ENCODE measurements around the gene ELL3. TPM values are rescaled to one million over a fixed set of nuclear protein-coding genes. Genes with fewer than 3 reads are reported as not detected.
"Not testable (repeated sequence)": the region's sequence is repeated elsewhere in the genome, so short reads cannot be mapped to it uniquely, and the experiment has no call there.

The ELL3 gene
- 1.3 and 2.7 TPM in 2 replicates for total RNA-seq
- long read RNA-seq, partial matches to known transcripts, result 0 of 4 reads
- long read RNA-seq, other reads (novel, unspliced or antisense), result 0 of 4 reads

GRCh38 chr15:43776718-43777266 is at the start of gene ELL3:
Gene ELL3, minus strand, starts transcription at chr15:43776966. Its CDS starts 65 bp downstream, at chr15:43776901.
- peaks cover 23% of the 10 kb centered on the region for H3K27me3 Mint-ChIP-seq (ENCODE audit: low read depth)
- no peaks in the 10 kb centered on the region for H3K9me3 Mint-ChIP-seq
- TF ChIP-seq CTCF (conservative IDR thresholded peaks at IDR 0.05), result no peak
- H3K36me3 Mint-ChIP-seq (ENCODE audit: low read depth), result peaks cover 4% of the 10 kb centered on the region
- peaks cover 8% of the 10 kb centered on the region for H3K4me1 Mint-ChIP-seq
- peak within 1 kb of the TSS; percentile 89 for H3K4me3 Mint-ChIP-seq
- peak; percentile 36 for DNase-seq (ENCODE audit: low read depth, low spot score)
- peak within 1 kb of the TSS; percentile 50 for H3K27ac Mint-ChIP-seq (ENCODE audit: unreplicated experiment)

- Mint-ChIP-seq H3K27ac (ENCODE audit: unreplicated experiment) (peak overlapping the region; percentile 35), H3K4me1 (peaks cover 44% of the 10 kb centered on the region), H3K4me3 (peak overlapping the region; percentile 96)
Measured at GRCh38 chr15:43826029-43826507, 49.3 kb upstream of the ELL3 start.

GRCh38 chr15:43825305-43825704 is 48.5 kb upstream of the ELL3 start:
- peak overlapping the region; percentile 96 for H3K4me3 Mint-ChIP-seq

More at GRCh38 chr15:43826029-43826507, 49.3 kb upstream of the ELL3 start:
- DNase-seq (ENCODE audit: low read depth, low spot score), result no peak
- Mint-ChIP-seq H3K27me3 (ENCODE audit: low read depth) (no peaks in the 10 kb centered on the region), H3K36me3 (ENCODE audit: low read depth) (peaks cover 9% of the 10 kb centered on the region), H3K9me3 (peaks cover 5% of the 10 kb centered on the region)
- no peak for TF ChIP-seq CTCF (conservative IDR thresholded peaks at IDR 0.05)

GRCh38 chr15:43824302-43825246 is 47.8 kb upstream of the ELL3 start, which contains the start of gene MFAP1:
Gene MFAP1, minus strand, starts transcription at chr15:43824690. Its CDS starts 121 bp downstream, at chr15:43824569.
- Mint-ChIP-seq H3K36me3 (ENCODE audit: low read depth) (peaks cover 9% of the 10 kb centered on the region), H3K9me3 (peaks cover 5% of the 10 kb centered on the region), H3K27ac (ENCODE audit: unreplicated experiment) (peak within 1 kb of the TSS; percentile 98), H3K4me1 (peaks cover 45% of the 10 kb centered on the region), H3K27me3 (ENCODE audit: low read depth) (no peaks in the 10 kb centered on the region), H3K4me3 (peak within 1 kb of the TSS; percentile 96)
- no peak for TF ChIP-seq CTCF (conservative IDR thresholded peaks at IDR 0.05)
- DNase-seq (ENCODE audit: low read depth, low spot score), result peak; percentile 80

More at GRCh38 chr15:43825305-43825704, 48.5 kb upstream of the ELL3 start:
- H3K9me3 Mint-ChIP-seq; H3K27ac Mint-ChIP-seq (ENCODE audit: unreplicated experiment); DNase-seq (ENCODE audit: low read depth, low spot score); H3K36me3 Mint-ChIP-seq (ENCODE audit: low read depth); H3K27me3 Mint-ChIP-seq (ENCODE audit: low read depth): not testable (repeated sequence)
- peaks cover 45% of the 10 kb centered on the region for H3K4me1 Mint-ChIP-seq

- peak overlapping the region; percentile 56 for H3K4me3 Mint-ChIP-seq
- H3K4me1 Mint-ChIP-seq, result peaks cover 22% of the 10 kb centered on the region
- no peak overlapping the region for H3K27ac Mint-ChIP-seq (ENCODE audit: unreplicated experiment)
- peaks cover 4% of the 10 kb centered on the region for H3K36me3 Mint-ChIP-seq (ENCODE audit: low read depth)
- DNase-seq (ENCODE audit: low read depth, low spot score), result no peak
- H3K27me3 Mint-ChIP-seq (ENCODE audit: low read depth), result no peaks in the 10 kb centered on the region
- TF ChIP-seq CTCF (conservative IDR thresholded peaks at IDR 0.05), result no peak
- peaks cover 5% of the 10 kb centered on the region for H3K9me3 Mint-ChIP-seq
Measured at GRCh38 chr15:43821505-43821904, 44.7 kb upstream of the ELL3 start.

GRCh38 chr15:43815064-43815463 is 38.3 kb upstream of the ELL3 start:
- not testable (repeated sequence) for H3K27me3 Mint-ChIP-seq (ENCODE audit: low read depth); H3K4me3 Mint-ChIP-seq; H3K4me1 Mint-ChIP-seq; DNase-seq (ENCODE audit: low read depth, low spot score); H3K9me3 Mint-ChIP-seq; H3K27ac Mint-ChIP-seq (ENCODE audit: unreplicated experiment)
- H3K36me3 Mint-ChIP-seq (ENCODE audit: low read depth), result peaks cover 12% of the 10 kb centered on the region
